Liver (tissue), 9 donors: ENCODE results near the gene OSTM1. TPM values are rescaled to one million over a fixed set of nuclear protein-coding genes. Genes with fewer than 3 reads are reported as not detected.

Source experiments
- DNase-seq: peaks from one replicate; pipeline ENCODE4 v3.0.0-alpha.2; 2017; ENCODE audit warnings: low spot score
- H3K27ac ChIP-seq, 2 donors: one replicate each; pipeline ENCODE4 v1.7.0; 2013; ENCODE audit warnings: inconsistent platforms in 2 of 2, low read length in 2 of 2, control low read depth in 1 of 2, low read depth in 1 of 2, mild to moderate bottlenecking in 1 of 2
- H3K27me3 ChIP-seq, 4 donors: one replicate each; pipeline versions ENCODE4 v1.6.1 to v1.7.0; 2013; ENCODE audit warnings: low read length in 3 of 4, inconsistent platforms in 1 of 4, mild to moderate bottlenecking in 1 of 4, moderate library complexity in 1 of 4; ENCODE audit not compliant: control insufficient read depth in 4 of 4, insufficient read depth in 4 of 4
- H3K36me3 ChIP-seq, 4 donors: one replicate each; pipeline versions ENCODE4 v1.6.1 to v1.7.0; 2013; ENCODE audit warnings: low read length in 3 of 4, mild to moderate bottlenecking in 3 of 4, low read depth in 1 of 4, moderate library complexity in 1 of 4; ENCODE audit not compliant: control insufficient read depth in 4 of 4, insufficient read depth in 3 of 4
- H3K4me1 ChIP-seq, 4 donors: one replicate each; pipeline versions ENCODE4 v1.6.1 to v1.7.0; 2013; ENCODE audit warnings: low read length in 3 of 4, mild to moderate bottlenecking in 3 of 4, moderate library complexity in 1 of 4; ENCODE audit not compliant: control insufficient read depth in 4 of 4, insufficient read depth in 4 of 4
- H3K4me3 ChIP-seq, 3 donors: one replicate each; pipeline versions ENCODE4 v1.6.1 to v1.7.0; 2013; ENCODE audit warnings: low read length in 3 of 3, control low read depth in 1 of 3, low read depth in 1 of 3, mild to moderate bottlenecking in 1 of 3
- H3K9ac ChIP-seq, 2 donors: one replicate each; pipeline ENCODE4 v1.7.0; 2013; ENCODE audit warnings: low read length in 2 of 2, mild to moderate bottlenecking in 2 of 2, moderate library complexity in 2 of 2, control low read depth in 1 of 2, low read depth in 1 of 2
- H3K9me3 ChIP-seq, 4 donors: one replicate each; pipeline versions ENCODE4 v1.6.1 to v1.7.0; 2013; ENCODE audit warnings: low read length in 3 of 4; ENCODE audit not compliant: control insufficient read depth in 4 of 4
- ATF3 ChIP-seq: IDR thresholded peaks from 2 replicates; pipeline ENCODE4 v1.6.1; 2016; ENCODE audit warnings: antibody characterized with exemption
- EGR1 ChIP-seq, 2 donors: IDR thresholded peaks; 2 replicates each; pipeline ENCODE4 v1.6.1; 2016 to 2018; ENCODE audit warnings: antibody characterized with exemption in 2 of 2, low read depth in 2 of 2
- FOXA1 ChIP-seq: IDR thresholded peaks from 2 replicates; pipeline ENCODE4 v1.6.1; 2016; ENCODE audit warnings: antibody characterized with exemption
- FOXA2 ChIP-seq: IDR thresholded peaks from 2 replicates; pipeline ENCODE4 v1.6.1; 2016; ENCODE audit warnings: antibody characterized with exemption
- GABPA ChIP-seq, 2 donors: IDR thresholded peaks in 1 of 2; conservative IDR thresholded peaks in 1 of 2; 2 replicates each; pipeline ENCODE4 v1.6.1; 2016; ENCODE audit warnings: antibody characterized with exemption in 2 of 2, mild to moderate bottlenecking in 1 of 2, moderate library complexity in 1 of 2
- HNF4A ChIP-seq, 2 donors: conservative IDR thresholded peaks; 2 replicates each; pipeline ENCODE4 v1.6.1; 2016; ENCODE audit warnings: antibody characterized with exemption in 2 of 2, mild to moderate bottlenecking in 2 of 2
- JUND ChIP-seq, 2 donors: IDR thresholded peaks; 2 replicates each; pipeline ENCODE4 v1.6.1; 2016; ENCODE audit warnings: antibody characterized with exemption in 2 of 2
- RAD21 ChIP-seq, 2 donors: IDR thresholded peaks; 2 replicates each; pipeline ENCODE4 v1.6.1; 2016; ENCODE audit warnings: antibody characterized with exemption in 2 of 2, mild to moderate bottlenecking in 2 of 2
- RXRA ChIP-seq, 2 donors: IDR thresholded peaks; 2 replicates each; pipeline ENCODE4 v1.6.1; 2017 to 2018; ENCODE audit warnings: antibody characterized with exemption in 2 of 2, mild to moderate bottlenecking in 1 of 2
- SP1 ChIP-seq: IDR thresholded peaks from 2 replicates; pipeline ENCODE4 v1.6.1; 2018; ENCODE audit warnings: antibody characterized with exemption, mild to moderate bottlenecking
- TAF1 ChIP-seq: conservative IDR thresholded peaks from 2 replicates; pipeline ENCODE4 v1.6.1; 2016; ENCODE audit warnings: antibody characterized with exemption, mild to moderate bottlenecking
- YY1 ChIP-seq: IDR thresholded peaks from 2 replicates; pipeline ENCODE4 v1.6.1; 2016; ENCODE audit warnings: antibody characterized with exemption, mild to moderate bottlenecking
- WGBS: extraction: QIAGEN DNeasy Blood & Tissue Kit; methylation state at CpG from one replicate; pipeline ENCODE4 v1.1.7; 2013; 5-methylcytosine and 5-hydroxymethylcytosine counted together
- polyA plus RNA-seq, 2 donors: library from polyadenylated mRNA; stranded (reverse) in 1 of 2; unstranded in 1 of 2; fragments of 200-250 nt in 1 of 2; fragments of >200 nt in 1 of 2; fragmentation: Nextera tagmentation in 1 of 2; extraction: Ambion mirVana in 1 of 2; gene quantifications; one replicate each; pipeline versions ENCODE4 v1.2.1 to v1.2.3, GENCODE V29; 2013 to 2015
- total RNA-seq, 2 donors: library from RNA; depleted of rRNA; stranded (reverse); fragments of >200 nt; gene quantifications; one replicate each; pipeline ENCODE4 v1.2.3, GENCODE V29; 2014
- TF ChIP-seq, protein P1 (sequence below): fragments of 150-350 bp; IDR thresholded peaks from 2 replicates; pipeline ENCODE4 v1.5.1; 2017; ENCODE audit warnings: improper control_type of control experiment, low read depth, low read length; ENCODE audit not compliant: missing input control
- TF ChIP-seq, protein P2 (sequence below): IDR thresholded peaks from 2 replicates; pipeline ENCODE4 v1.6.1; 2016; ENCODE audit warnings: antibody characterized with exemption
- TF ChIP-seq, protein P3 (sequence below): IDR thresholded peaks from 2 replicates; pipeline ENCODE4 v1.6.1; 2016; ENCODE audit warnings: antibody characterized with exemption, mild to moderate bottlenecking
- TF ChIP-seq, protein P4 (sequence below): IDR thresholded peaks from 2 replicates; pipeline ENCODE4 v1.6.1; 2016; ENCODE audit warnings: antibody characterized with exemption
- donor health status: healthy.
- donor health status: healthy.
- donor health status: healthy.
- donor health status: healthy.
- donor health status: healthy.

OSTM1 gene
- total and polyA plus RNA-seq, 4 donors: 8.8 to 33.3 (median 11.3) TPM

- H3K36me3 ChIP-seq: peaks cover 1 to 13% (median 5%) of the 10 kb centered on the region in 4 donors
- WGBS: 96% methylated on average over 8 of the region's 8 CpGs
These were observed 34.9 kb downstream of the OSTM1 start for GRCh38 chr6:108039681-108040080.

More at GRCh38 chr6:108039681-108040080, 34.9 kb downstream of the OSTM1 start:
- no peak for DNase-seq
- TF ChIP-seq, protein P1, sequence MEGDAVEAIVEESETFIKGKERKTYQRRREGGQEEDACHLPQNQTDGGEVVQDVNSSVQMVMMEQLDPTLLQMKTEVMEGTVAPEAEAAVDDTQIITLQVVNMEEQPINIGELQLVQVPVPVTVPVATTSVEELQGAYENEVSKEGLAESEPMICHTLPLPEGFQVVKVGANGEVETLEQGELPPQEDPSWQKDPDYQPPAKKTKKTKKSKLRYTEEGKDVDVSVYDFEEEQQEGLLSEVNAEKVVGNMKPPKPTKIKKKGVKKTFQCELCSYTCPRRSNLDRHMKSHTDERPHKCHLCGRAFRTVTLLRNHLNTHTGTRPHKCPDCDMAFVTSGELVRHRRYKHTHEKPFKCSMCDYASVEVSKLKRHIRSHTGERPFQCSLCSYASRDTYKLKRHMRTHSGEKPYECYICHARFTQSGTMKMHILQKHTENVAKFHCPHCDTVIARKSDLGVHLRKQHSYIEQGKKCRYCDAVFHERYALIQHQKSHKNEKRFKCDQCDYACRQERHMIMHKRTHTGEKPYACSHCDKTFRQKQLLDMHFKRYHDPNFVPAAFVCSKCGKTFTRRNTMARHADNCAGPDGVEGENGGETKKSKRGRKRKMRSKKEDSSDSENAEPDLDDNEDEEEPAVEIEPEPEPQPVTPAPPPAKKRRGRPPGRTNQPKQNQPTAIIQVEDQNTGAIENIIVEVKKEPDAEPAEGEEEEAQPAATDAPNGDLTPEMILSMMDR: no peak
- no peak for TF ChIP-seq YY1
- TF ChIP-seq FOXA2: no peak
- TF ChIP-seq, protein P2, sequence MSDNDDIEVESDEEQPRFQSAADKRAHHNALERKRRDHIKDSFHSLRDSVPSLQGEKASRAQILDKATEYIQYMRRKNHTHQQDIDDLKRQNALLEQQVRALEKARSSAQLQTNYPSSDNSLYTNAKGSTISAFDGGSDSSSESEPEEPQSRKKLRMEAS: no peak
- no peak for TF ChIP-seq FOXA1
- TF ChIP-seq ATF3: no peak
- TF ChIP-seq RAD21 (IDR thresholded peaks at IDR 0.05): no peak
- no peak for TF ChIP-seq EGR1 (IDR thresholded peaks at IDR 0.05; ENCODE audit: low read depth in 2 of 2)
- TF ChIP-seq JUND (IDR thresholded peaks at IDR 0.05): no peak
- no peak for TF ChIP-seq GABPA (IDR thresholded peaks at IDR 0.05 in 1 of 2, conservative IDR thresholded peaks at IDR 0.05 in 1 of 2)
- TF ChIP-seq, protein P3, sequence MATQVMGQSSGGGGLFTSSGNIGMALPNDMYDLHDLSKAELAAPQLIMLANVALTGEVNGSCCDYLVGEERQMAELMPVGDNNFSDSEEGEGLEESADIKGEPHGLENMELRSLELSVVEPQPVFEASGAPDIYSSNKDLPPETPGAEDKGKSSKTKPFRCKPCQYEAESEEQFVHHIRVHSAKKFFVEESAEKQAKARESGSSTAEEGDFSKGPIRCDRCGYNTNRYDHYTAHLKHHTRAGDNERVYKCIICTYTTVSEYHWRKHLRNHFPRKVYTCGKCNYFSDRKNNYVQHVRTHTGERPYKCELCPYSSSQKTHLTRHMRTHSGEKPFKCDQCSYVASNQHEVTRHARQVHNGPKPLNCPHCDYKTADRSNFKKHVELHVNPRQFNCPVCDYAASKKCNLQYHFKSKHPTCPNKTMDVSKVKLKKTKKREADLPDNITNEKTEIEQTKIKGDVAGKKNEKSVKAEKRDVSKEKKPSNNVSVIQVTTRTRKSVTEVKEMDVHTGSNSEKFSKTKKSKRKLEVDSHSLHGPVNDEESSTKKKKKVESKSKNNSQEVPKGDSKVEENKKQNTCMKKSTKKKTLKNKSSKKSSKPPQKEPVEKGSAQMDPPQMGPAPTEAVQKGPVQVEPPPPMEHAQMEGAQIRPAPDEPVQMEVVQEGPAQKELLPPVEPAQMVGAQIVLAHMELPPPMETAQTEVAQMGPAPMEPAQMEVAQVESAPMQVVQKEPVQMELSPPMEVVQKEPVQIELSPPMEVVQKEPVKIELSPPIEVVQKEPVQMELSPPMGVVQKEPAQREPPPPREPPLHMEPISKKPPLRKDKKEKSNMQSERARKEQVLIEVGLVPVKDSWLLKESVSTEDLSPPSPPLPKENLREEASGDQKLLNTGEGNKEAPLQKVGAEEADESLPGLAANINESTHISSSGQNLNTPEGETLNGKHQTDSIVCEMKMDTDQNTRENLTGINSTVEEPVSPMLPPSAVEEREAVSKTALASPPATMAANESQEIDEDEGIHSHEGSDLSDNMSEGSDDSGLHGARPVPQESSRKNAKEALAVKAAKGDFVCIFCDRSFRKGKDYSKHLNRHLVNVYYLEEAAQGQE: no peak
- TF ChIP-seq, protein P4, sequence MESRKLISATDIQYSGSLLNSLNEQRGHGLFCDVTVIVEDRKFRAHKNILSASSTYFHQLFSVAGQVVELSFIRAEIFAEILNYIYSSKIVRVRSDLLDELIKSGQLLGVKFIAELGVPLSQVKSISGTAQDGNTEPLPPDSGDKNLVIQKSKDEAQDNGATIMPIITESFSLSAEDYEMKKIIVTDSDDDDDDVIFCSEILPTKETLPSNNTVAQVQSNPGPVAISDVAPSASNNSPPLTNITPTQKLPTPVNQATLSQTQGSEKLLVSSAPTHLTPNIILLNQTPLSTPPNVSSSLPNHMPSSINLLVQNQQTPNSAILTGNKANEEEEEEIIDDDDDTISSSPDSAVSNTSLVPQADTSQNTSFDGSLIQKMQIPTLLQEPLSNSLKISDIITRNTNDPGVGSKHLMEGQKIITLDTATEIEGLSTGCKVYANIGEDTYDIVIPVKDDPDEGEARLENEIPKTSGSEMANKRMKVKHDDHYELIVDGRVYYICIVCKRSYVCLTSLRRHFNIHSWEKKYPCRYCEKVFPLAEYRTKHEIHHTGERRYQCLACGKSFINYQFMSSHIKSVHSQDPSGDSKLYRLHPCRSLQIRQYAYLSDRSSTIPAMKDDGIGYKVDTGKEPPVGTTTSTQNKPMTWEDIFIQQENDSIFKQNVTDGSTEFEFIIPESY: no peak
- no peak for TF ChIP-seq SP1
- TF ChIP-seq TAF1: no peak
- no peak for TF ChIP-seq RXRA (IDR thresholded peaks at IDR 0.05)
- no peak for TF ChIP-seq HNF4A (conservative IDR thresholded peaks at IDR 0.05)
- Histone ChIP-seq H3K4me1 (no peaks in the 10 kb centered on the region), H3K27me3 (no peaks in the 10 kb centered on the region), H3K9ac (no peak overlapping the region), H3K27ac (no peak overlapping the region), H3K9me3 (no peaks in the 10 kb centered on the region), H3K4me3 (no peak overlapping the region)
